Measurements from ENCODE around the gene DNAH14. TPM values are rescaled to one million over a fixed set of nuclear protein-coding genes. Genes with fewer than 3 reads are reported as not detected.

The DNAH14 gene
- polyA plus RNA-seq, 1 donor (not counting 4 experiments of a cell fraction or from before 2014, with no cell fraction given): 6.4 TPM

GRCh38 chr1:224995602-224996001 lies 66.1 kb downstream of the DNAH14 start:
- Histone ChIP-seq H3K9me1 (ENCODE audit: control insufficient read depth, extremely low read depth, insufficient read depth, low read length) (no peaks in the 10 kb centered on the region), H3K36me3 (ENCODE audit: control insufficient read depth in 2 of 2, extremely low read depth in 1 of 2, insufficient read depth in 2 of 2, low read length in 2 of 2) (no peaks in the 10 kb centered on the region), H4K20me1 (ENCODE audit: control insufficient read depth, extremely low read depth, insufficient read depth, low read length) (no peaks in the 10 kb centered on the region), H3K27ac (ENCODE audit: control insufficient read depth, insufficient read depth, low read length) (no peak overlapping the region), H2AFZ (ENCODE audit: control insufficient read depth, low read length) (no peak overlapping the region), H3K4me2 (ENCODE audit: control insufficient read depth, extremely low read depth, insufficient read depth, low read depth, low read length) (no peak overlapping the region), H3K9ac (ENCODE audit: control insufficient read depth, extremely low read depth, insufficient read depth, low read length) (no peak overlapping the region), H3K9me3 (ENCODE audit: control insufficient read depth, low read depth, low read length) (no peaks in the 10 kb centered on the region), H3K27me3 (ENCODE audit: control insufficient read depth, extremely low read depth, insufficient read depth, low read length) (no peaks in the 10 kb centered on the region), H3K79me2 (ENCODE audit: control insufficient read depth, insufficient read depth, low read length) (no peaks in the 10 kb centered on the region), H3K4me3 (ENCODE audit: control insufficient read depth in 2 of 3, extremely low read depth in 1 of 3, insufficient read depth in 2 of 3, low read depth in 1 of 3, low read length in 3 of 3) (no peak overlapping the region), H3K4me1 (ENCODE audit: control insufficient read depth, extremely low read depth, insufficient read depth, low read length) (no peaks in the 10 kb centered on the region)
- TF ChIP-seq CTCF (optimal IDR thresholded peaks at IDR 0.05 in 1 of 3, IDR thresholded peaks at IDR 0.05 in 1 of 3, conservative IDR thresholded peaks at IDR 0.05 in 1 of 3; ENCODE audit: extremely low read depth in 1 of 3, insufficient read depth in 2 of 3, low read length in 3 of 3): no peak
- TF ChIP-seq EZH2 (IDR thresholded peaks at IDR 0.05; ENCODE audit: low read length): no peak
- dilution Hi-C loops (cut with MboI; ENCODE audit: extremely low pct_ligation_motif_present, low sequenced_read_pairs): no loop called here
- no peak for DNase-seq (ENCODE audit: low read depth, low spot score)
- no peak for FAIRE-seq

- no peak overlapping the region for H3K4me3 ChIP-seq (ENCODE audit: control insufficient read depth in 2 of 3, extremely low read depth in 1 of 3, insufficient read depth in 2 of 3, low read depth in 1 of 3, low read length in 3 of 3)
- TF ChIP-seq EZH2 (IDR thresholded peaks at IDR 0.05; ENCODE audit: low read length) (no peak), CTCF (optimal IDR thresholded peaks at IDR 0.05 in 1 of 3, IDR thresholded peaks at IDR 0.05 in 1 of 3, conservative IDR thresholded peaks at IDR 0.05 in 1 of 3; ENCODE audit: extremely low read depth in 1 of 3, insufficient read depth in 2 of 3, low read length in 3 of 3) (no peak)
- no peaks in the 10 kb centered on the region for H3K36me3 ChIP-seq (ENCODE audit: control insufficient read depth in 2 of 2, extremely low read depth in 1 of 2, insufficient read depth in 2 of 2, low read length in 2 of 2)
- no peak for DNase-seq (ENCODE audit: low read depth, low spot score)
- dilution Hi-C loops (cut with MboI; ENCODE audit: extremely low pct_ligation_motif_present, low sequenced_read_pairs): no loop called here
- H3K27me3 ChIP-seq (ENCODE audit: control insufficient read depth, extremely low read depth, insufficient read depth, low read length): no peaks in the 10 kb centered on the region
- H4K20me1 ChIP-seq (ENCODE audit: control insufficient read depth, extremely low read depth, insufficient read depth, low read length): no peaks in the 10 kb centered on the region
- no peaks in the 10 kb centered on the region for H3K9me3 ChIP-seq (ENCODE audit: control insufficient read depth, low read depth, low read length)
- H3K9ac ChIP-seq (ENCODE audit: control insufficient read depth, extremely low read depth, insufficient read depth, low read length): no peak overlapping the region
- no peak overlapping the region for H3K27ac ChIP-seq (ENCODE audit: control insufficient read depth, insufficient read depth, low read length)
- no peaks in the 10 kb centered on the region for H3K79me2 ChIP-seq (ENCODE audit: control insufficient read depth, insufficient read depth, low read length)
- no peak overlapping the region for H2AFZ ChIP-seq (ENCODE audit: control insufficient read depth, low read length)
- FAIRE-seq: no peak
- no peaks in the 10 kb centered on the region for H3K9me1 ChIP-seq (ENCODE audit: control insufficient read depth, extremely low read depth, insufficient read depth, low read length)
- no peak overlapping the region for H3K4me2 ChIP-seq (ENCODE audit: control insufficient read depth, extremely low read depth, insufficient read depth, low read depth, low read length)
- H3K4me1 ChIP-seq (ENCODE audit: control insufficient read depth, extremely low read depth, insufficient read depth, low read length): no peaks in the 10 kb centered on the region
Observed at GRCh38 chr1:224996266-224996665, 66.8 kb downstream of the DNAH14 start.
